Nephron progenitor cell (in vitro differentiated cells): Measurements from ENCODE around the gene SHISA9.

ENCODE experiments used
- DNase-seq: peaks from one replicate; pipeline ENCODE4 v3.0.0; 2021
- H3K27ac Mint-ChIP-seq: 2 replicates; pipeline ENCODE4 v1.8.0; 2021; ENCODE audit warnings: mild to moderate bottlenecking, moderate library complexity, mixed read lengths
- H3K27me3 Mint-ChIP-seq: 2 replicates; pipeline ENCODE4 v1.8.0; 2021; ENCODE audit warnings: mild to moderate bottlenecking, low read depth, mixed read lengths; ENCODE audit not compliant: poor library complexity
- H3K36me3 Mint-ChIP-seq: 2 replicates; pipeline ENCODE4 v1.8.0; 2021; ENCODE audit warnings: low read depth, mixed read lengths
- H3K4me1 Mint-ChIP-seq: 2 replicates; pipeline ENCODE4 v1.8.0; 2021; ENCODE audit warnings: mixed read lengths
- H3K4me3 Mint-ChIP-seq: 2 replicates; pipeline ENCODE4 v1.8.0; 2021; ENCODE audit warnings: mild to moderate bottlenecking, moderate library complexity, mixed read lengths
- H3K9me3 Mint-ChIP-seq: 2 replicates; pipeline ENCODE4 v1.8.0; 2021; ENCODE audit warnings: mild to moderate bottlenecking, moderate library complexity, mixed read lengths
- CTCF ChIP-seq: fragments of 200-600 bp; sonication (generic); IDR thresholded peaks from 2 replicates; pipeline ENCODE4 v1.5.0; 2021; ENCODE audit warnings: antibody characterized with exemption

Gene SHISA9

DNA sequence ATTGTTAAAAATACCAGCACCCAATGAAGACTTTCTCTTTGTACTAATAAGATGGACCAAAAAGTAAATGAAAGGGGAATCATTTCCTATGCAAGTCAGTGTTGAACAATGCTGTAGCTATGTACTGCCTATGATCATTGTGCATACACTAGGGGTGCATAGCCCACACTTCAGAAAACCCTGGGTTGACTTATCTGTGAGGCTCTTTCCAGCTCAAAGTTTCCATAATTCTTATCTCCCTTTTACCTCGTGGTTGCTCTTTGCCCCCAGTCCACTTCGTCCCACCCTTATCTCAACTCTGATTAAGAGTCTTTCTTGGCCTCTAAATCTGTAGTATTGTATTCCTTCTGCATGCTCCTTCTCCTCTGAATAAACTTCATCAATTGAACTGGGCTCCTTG is 336.8 kb downstream of the SHISA9 start:
- H3K27ac Mint-ChIP-seq, result no peak overlapping the region
- H3K9me3 Mint-ChIP-seq, result no peaks in the 10 kb centered on the region
- no peak for DNase-seq
- H3K27me3 Mint-ChIP-seq, result peaks cover 11% of the 10 kb centered on the region
- no peaks in the 10 kb centered on the region for H3K4me1 Mint-ChIP-seq
- no peak overlapping the region for H3K4me3 Mint-ChIP-seq
- TF ChIP-seq CTCF, result no peak
- H3K36me3 Mint-ChIP-seq, result no peaks in the 10 kb centered on the region

DNA sequence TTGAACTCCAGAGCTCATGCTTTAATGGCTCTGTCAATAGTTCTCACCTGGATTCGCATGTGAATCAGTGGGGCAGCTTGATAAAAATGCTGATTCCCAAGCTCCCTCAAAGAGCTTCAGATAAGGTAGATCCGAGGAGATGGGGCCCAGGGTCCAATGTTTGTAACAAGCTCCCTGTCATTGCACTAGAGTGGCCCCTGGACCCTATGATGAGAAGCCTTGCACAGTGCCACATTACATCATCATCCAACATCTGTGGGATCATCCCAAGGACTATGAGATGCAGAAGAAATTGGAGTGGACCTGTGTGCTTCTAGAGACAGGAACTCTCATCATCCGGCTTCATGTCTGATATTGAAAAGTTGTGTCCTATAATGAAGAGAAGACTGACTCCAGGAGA is 340.8 kb downstream of the SHISA9 start:
- no peaks in the 10 kb centered on the region for H3K36me3 Mint-ChIP-seq
- DNase-seq, result no peak
- no peaks in the 10 kb centered on the region for H3K9me3 Mint-ChIP-seq
- TF ChIP-seq CTCF, result no peak
- H3K27ac Mint-ChIP-seq, result no peak overlapping the region
- H3K27me3 Mint-ChIP-seq, result peaks cover 3% of the 10 kb centered on the region
- no peak overlapping the region for H3K4me3 Mint-ChIP-seq
- H3K4me1 Mint-ChIP-seq, result peaks cover 6% of the 10 kb centered on the region

GRCh38 chr16:13244770-13245169 is 343.4 kb downstream of the SHISA9 start:
- H3K27ac Mint-ChIP-seq, result no peak overlapping the region
- peaks cover 6% of the 10 kb centered on the region for H3K4me1 Mint-ChIP-seq
- no peak for TF ChIP-seq CTCF
- H3K4me3 Mint-ChIP-seq, result no peak overlapping the region
- no peaks in the 10 kb centered on the region for H3K9me3 Mint-ChIP-seq
- DNase-seq, result no peak
- H3K27me3 Mint-ChIP-seq, result peaks cover 5% of the 10 kb centered on the region
- no peaks in the 10 kb centered on the region for H3K36me3 Mint-ChIP-seq

- no peak overlapping the region for H3K27ac Mint-ChIP-seq
- peaks cover 6% of the 10 kb centered on the region for H3K4me1 Mint-ChIP-seq
- no peak for DNase-seq
- H3K9me3 Mint-ChIP-seq, result no peaks in the 10 kb centered on the region
- no peaks in the 10 kb centered on the region for H3K36me3 Mint-ChIP-seq
- peaks cover 5% of the 10 kb centered on the region for H3K27me3 Mint-ChIP-seq
- no peak for TF ChIP-seq CTCF
- H3K4me3 Mint-ChIP-seq, result no peak overlapping the region
Measured at GRCh38 chr16:13245713-13246377, 344.4 kb downstream of the SHISA9 start.

- peaks cover 12% of the 10 kb centered on the region for H3K27me3 Mint-ChIP-seq
- TF ChIP-seq CTCF, result no peak
Measured at GRCh38 chr16:13254998-13255614, 353.7 kb downstream of the SHISA9 start.

More at GRCh38 chr16:13254998-13255614, 353.7 kb downstream of the SHISA9 start:
- Mint-ChIP-seq H3K27ac (no peak overlapping the region), H3K9me3 (peaks cover 13% of the 10 kb centered on the region), H3K4me1 (no peaks in the 10 kb centered on the region), H3K36me3 (no peaks in the 10 kb centered on the region), H3K4me3 (no peak overlapping the region)
- no peak for DNase-seq
